GM19238 (cell line): ENCODE measurements around the gene ACP3.
"Not testable (repeated sequence)": the region's sequence is repeated elsewhere in the genome, so short reads cannot be mapped to it uniquely, and the experiment has no call there.

Source experiments
- DNase-seq: peaks from one replicate; pipeline ENCODE4 v3.0.0; 2011; ENCODE audit warnings: low spot score; ENCODE audit not compliant: insufficient read length

Gene ACP3, protein sequence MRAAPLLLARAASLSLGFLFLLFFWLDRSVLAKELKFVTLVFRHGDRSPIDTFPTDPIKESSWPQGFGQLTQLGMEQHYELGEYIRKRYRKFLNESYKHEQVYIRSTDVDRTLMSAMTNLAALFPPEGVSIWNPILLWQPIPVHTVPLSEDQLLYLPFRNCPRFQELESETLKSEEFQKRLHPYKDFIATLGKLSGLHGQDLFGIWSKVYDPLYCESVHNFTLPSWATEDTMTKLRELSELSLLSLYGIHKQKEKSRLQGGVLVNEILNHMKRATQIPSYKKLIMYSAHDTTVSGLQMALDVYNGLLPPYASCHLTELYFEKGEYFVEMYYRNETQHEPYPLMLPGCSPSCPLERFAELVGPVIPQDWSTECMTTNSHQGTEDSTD

DNA sequence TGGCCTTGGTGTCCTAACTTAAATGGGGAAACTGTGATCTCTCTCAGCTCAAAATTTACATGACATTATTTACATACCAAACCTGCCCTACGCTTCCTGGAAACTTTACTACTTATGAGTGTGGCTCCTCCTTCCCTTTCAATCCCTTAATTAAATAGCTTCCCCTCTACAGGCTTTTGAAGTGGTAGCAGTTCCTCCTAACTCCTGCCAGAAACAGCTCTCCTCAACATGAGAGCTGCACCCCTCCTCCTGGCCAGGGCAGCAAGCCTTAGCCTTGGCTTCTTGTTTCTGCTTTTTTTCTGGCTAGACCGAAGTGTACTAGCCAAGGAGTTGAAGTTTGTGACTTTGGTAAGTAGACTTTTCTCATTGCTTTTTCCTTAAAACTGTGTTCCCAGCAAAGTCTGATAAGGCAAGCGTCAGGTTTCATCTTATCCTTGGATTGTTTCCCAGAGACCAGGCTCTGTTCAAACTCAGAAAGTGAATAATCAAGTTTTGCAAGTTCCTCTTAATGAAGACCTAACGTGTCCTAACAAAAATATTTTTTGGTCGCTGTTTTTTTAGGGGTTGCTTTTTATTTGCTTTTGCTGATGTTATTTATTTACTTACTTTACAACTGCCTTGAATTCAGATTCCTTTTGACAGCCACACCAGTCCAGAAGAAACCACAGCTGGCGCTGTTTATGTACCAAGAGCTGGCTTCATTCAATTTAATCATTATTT is at the start of gene ACP3:
Gene ACP3, plus strand, starts transcription at position 179 of the 720 bp plus-strand sequence. Its CDS starts 50 bp downstream, at position 229.
- DNase-seq = no peak

DNA sequence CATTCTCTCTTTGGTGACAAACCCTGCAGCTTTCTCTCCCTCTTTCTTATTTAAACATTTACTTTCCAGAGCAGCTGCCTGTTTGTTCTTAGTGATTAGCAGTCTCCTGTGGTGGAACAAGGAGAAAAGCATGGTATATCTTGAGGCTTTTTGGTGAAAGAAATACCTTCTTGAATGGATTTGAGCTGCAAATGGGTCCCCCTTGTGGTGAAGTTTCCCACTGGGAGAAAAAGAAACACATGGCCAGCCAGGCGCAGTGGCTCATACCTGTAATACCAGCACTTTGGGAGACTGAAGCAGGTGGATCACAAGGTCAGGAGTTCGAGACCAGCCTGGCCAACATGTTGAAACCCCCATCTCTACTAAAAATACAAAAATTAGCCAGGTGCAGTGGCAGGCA is 48.3 kb upstream of the ACP3 start:
- no peak for DNase-seq

DNA sequence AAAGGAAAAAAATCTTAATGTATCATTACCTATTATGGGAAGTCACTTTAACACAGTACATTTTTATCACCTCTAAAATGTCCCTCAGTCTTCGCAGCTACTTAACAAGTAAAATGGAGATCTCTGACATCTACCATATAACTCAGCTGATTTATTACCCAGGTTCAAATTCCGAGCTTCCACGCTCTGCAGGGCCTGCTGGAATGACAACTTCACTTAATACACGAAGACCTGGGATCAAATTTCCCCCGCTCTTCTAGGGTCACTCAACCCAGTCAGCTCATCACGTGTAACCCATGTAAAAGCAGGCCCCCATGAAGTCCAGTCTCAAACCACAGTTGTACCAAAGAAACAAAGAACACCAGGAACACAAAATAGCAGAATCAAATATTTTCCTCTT is 44.2 kb upstream of the ACP3 start:
- DNase-seq = no peak

DNA sequence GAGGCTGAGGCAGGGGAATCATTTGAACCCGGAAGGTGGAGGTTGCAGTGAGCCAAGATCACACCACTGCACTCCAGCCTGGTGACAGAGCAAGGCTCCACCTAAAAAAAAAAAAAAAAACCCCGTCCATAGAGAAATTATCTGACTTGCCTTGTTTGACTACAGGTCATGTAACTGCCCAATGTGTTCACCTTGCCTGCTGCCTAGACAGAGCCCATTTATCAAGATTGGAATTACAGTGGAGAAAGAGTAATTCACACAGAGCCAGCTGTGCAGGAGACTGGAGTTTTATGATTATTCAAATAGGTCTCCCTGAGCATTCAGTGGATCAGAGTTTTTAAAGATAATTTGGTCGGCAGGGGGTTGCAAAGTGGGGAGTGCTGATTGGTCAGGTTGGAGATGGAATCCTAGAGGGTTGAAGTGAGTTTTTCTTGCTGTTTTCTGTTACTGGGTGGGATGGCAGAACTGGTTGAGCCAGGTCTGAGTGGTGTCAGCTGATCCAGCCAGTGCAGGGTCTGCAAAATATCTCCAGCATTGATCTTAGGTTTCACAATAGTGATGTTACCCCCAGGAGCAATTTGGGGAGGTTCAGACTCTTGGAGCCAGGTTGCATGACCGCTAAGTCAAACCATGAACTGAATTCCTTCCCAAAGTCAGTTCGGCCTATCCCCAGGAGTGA is 40.8 kb upstream of the ACP3 start:
- no peak for DNase-seq

DNA sequence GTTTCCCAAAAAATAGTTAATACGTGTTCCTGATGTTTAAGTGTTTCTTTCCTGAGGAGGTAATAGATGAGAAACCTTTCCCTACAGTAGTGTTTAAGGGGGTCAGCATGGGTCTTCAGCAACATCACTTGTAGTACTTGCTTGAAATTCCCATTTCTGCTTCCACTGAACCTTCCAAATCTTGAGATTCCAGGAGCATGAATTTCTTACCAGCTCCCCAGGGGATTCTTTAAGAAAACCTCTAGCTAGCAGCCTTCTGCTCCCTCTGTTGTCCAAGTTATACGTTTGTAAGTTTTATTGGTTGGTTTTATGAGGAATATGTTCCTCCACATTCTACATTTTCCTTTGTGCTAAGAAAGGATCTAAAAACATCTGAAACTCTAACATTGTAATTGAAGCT is 38.2 kb upstream of the ACP3 start:
- no peak for DNase-seq

DNA sequence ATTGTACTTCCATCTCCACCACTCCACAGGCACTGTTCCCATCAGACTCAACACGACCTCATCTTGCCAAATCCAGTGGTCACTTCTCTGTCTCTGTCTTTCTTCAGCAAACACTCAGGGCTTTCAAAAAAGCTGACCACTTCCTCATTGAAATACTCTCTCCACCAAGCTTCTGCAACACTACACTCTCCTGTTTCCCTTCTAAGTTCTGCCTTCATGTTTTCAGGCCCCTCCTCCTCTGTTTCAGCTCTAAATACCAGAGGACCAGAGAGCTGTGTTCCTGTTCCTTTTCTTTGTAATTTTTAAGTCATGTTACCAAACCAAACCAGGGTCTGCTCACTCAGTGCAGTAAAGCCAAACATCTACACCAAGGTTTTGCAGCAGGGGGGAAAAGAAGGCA is 33.8 kb upstream of the ACP3 start:
- DNase-seq = no peak

DNA sequence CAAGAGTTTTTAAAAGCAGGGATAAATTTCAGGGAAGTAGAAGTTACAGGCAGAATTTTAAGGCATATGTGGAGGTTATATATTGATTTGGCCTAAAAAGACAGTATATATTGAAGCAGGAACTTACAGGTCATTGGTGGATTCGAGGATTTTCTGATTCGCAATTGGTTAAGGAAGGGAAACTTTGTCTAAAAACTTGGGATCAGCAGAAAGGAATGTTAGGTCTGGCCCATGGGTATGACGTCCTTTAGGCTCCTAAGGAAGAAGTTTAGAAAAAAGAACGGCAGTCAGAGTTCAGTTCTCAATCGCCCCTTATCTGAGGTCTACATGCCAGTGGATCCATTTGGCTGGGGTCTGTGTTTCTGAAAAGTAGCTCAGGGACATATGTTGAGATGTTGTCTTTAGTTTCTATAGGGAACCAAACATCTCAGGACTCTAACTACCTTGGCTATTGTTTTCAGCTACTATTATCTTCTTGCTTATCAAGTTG is 33.2 kb upstream of the ACP3 start:
- DNase-seq = no peak

DNA sequence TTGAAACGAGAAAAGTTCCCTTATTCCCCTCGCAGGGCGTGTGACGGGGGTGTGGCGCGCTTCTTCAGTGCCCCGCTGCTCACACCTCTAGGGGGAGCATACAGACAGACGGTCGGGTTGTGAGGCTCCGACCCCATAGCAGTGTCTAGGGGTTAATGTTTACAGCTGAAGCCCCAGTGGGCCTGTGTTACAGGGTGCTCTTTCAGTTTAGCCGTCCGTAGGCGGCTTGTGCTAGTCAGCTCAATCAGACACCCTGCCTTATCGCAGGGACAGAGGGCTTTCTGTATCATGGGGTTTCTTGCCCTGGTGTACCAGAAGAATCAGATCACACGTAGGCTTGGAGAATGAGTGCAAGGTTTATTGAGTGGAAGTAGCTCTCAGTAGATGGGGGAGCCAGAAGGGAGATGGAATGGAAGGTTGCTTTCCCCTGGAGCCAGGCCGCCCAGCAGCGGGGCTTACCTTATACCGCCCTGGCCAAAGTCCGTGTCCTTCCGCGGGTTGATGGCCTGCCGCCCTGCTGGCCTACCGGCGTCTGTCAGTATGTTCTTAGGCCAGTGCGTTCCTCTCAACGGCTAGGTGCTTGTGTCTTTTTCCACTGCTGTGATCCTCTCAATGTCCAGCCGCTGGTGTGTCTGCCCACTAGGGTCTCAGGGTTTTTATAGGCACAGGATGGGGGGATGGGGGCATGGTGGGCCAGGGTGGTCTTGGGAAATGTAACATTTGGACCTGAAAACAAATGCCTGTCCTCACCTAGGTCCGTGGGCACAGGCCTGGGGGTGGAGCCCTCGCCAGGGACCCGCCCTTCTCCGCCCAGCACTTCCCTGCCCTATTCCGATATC is 32.2 kb upstream of the ACP3 start:
- DNase-seq = no peak

DNA sequence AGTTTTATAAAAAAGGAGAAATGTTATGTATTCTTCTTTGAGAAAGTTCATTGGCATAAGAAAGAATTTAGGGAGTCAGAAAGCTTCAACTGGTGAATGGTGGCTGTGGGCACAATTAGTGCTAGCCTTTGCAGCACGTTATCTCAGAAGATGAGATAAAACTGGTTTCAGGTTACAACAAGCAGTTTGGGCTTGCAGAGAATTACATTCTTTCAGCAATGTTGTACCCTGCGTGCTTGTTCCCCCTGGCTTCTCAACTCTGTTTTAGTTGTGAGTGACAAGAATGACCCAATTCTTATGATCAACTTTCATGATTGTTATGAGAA is 31.6 kb upstream of the ACP3 start:
- no peak for DNase-seq

DNA sequence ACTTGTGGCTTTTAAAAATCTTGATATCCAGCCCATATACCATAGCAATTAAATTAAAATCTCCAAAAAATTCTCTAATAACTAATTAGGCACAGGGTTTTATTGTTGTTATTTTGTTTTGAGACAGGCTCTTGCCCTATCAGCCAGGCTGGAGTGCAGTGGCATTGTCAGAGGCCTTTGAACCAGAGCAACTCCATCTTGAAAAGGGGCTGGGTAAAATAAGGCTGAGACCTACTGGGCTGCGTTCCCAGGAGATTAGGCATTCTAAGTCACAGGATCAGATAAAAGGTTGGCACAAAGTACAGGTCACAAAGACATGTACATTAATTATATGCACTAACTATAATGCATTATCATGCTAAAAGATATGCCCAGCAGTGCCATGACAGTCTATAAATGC is 31.2 kb upstream of the ACP3 start:
- no peak for DNase-seq

DNA sequence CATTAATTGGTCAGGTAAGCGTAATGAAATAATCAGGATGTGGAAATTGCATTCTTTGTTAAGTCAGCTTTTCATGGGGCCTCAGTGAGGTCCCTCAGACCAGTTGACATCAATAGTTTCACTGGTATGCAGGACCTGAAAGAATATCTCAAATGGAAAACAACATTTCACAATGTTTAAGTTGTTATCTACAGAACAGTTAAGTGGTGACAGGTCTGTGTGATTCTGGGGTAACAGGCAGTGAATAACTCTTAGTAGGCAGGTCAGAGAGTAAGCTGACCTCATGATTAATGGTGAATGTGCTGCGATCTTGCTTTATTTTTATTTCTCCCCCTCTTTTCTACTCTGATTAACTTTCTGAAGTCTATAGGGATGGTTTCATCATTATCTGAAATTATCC is 28.9 kb upstream of the ACP3 start:
- no peak for DNase-seq

DNA sequence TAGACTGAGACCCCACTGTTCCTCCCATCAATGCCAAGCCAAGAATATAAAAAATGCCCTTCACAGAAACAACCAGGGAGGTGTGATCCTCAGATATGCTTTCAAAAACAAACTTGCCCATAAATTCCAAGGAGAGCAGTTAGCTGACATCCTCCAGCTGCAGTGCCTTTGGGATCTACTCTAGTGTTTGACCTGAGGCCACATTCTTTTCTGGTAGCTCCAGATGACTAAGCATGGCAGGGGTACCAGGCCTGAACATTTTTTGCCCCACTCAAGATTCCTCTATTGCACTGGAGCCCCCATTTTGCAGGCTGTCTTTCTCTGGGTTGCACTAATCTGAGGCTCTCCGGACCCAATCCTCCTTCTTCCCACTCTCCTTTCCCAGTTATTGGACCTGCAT is 27.9 kb upstream of the ACP3 start:
- no peak for DNase-seq

DNA sequence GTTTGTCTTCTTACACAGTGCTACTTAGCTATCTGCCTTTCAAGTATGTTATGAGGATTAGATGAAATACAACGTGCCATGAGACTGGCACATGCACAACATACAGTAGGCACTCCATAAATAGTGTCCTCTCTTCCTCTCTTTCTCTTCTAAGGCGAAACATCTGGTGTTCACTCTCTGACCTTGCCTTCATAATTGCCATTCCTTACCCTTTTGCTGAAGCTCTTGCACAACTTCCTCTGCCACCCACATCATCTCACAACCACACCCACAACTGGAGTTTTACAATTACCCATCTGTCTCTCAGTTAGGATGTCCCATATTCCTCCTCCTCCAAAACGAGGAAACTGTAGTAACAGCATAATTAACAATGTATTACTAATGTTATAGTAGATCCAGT is 26.4 kb upstream of the ACP3 start:
- no peak for DNase-seq

DNA sequence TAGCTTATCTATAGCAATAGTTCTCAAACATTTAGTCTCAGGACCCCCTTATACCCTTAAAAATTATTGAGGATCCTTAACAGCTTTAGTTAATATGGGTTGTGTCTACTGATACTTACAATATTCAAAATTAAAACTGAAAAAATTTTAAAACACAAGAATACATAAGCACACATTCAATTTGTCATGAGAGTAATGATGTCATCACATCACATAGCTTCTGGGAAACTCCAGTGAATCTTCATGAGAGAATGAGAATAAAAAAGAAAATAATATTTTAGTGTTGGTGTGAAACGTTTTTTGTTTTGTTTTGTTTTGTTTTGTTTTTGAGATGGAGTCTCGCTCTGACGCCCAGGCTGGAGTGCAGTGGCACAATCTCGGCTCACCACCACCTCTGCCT is 25.2 kb upstream of the ACP3 start:
- no peak for DNase-seq

DNA sequence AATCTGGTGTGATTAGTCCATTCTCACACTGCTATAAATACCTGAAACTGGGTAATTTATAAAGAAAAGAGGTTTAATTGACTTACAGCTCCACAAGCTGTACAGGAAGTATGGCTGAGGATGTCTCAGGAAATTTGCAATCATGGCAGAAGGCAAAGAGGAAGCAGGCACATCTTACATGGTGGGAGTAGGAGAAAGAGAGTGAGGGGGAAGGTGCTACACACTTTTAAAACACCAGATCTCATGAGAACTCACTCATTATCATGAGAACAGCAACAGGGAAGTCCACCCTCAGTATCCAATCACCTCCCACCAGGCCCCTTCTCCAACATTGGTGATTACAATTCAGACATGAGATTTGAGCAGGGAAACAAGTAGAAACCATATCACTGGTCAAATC is 24.0 kb upstream of the ACP3 start:
- no peak for DNase-seq

DNA sequence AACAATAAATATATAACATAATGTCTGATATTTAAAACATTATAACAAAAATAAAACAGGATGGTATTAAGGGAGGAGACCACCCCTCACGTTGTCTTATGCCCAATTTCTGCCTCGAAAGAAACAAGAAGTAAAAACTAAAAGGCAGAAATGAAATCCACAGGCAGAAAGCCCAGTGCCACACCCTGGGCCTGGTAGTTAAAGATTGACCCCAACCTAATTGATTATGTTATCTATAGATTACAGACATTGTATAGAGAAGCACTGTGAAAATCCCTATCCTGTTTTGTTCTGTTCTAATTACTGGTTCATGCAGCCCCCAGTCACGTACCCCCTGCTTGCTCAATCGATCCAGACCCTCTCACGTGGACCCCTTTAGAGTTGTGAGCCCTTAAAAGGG is 22.3 kb upstream of the ACP3 start:
- DNase-seq = no peak

DNA sequence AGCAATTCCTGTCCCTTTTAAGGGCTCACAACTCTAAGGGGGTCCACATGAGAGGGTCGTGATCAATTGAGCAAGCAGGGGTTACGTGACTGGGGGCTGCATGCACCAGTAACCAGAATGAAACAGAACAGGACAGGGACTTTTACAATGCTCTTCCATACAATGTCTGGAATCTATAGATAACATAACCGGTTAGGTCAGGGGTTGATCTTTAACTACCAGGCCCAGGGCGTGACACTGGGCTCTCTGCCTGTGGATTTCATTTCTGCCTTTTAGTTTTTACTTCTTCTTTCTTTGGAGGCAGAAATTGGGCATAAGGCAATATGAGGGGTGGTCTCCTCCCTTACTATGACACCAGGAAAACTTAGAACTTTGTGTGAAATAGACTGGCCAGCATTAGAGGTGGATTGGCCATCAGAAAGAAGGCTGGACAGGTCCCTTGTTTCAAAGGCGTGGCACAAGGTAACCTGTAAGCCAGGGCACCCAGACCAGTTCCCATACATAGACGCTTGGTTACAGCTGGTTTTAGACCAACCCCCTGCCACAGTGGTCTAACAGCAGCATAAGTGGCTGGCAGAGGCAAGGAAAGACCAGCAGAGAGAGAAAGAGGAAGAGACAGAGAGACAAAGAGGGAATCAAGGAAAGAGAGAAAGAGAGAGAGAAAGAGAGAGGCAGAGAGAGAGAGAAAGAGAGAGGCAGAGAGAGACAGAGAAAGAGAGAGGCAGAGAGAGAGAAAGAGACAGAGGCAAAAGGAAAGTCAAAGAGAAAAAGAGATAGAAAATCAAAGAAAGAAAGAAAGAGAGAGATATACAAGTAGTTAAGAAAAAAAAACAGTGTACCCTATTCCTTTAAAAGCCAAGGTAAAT is 13.6 kb upstream of the ACP3 start:
- not testable (repeated sequence) for DNase-seq

DNA sequence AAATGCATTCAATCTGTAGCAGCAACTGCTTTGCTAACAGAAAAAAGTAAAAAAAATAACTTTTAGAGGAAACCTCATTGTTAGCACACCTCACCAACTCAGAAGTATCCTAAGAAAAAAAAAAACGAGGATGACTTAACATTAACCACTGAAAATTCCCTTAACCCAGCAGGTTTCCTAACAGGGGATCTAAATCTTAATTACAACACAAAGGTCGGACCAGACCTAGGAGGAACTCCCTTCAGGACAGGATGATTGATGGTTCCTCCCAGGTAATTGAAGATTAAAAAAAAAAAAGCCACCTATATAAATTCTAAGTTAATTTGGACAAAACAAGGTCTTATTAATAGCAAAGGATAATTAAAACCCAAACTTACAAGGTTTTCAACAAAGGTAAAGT is 12.9 kb upstream of the ACP3 start:
- DNase-seq = not testable (repeated sequence)

DNA sequence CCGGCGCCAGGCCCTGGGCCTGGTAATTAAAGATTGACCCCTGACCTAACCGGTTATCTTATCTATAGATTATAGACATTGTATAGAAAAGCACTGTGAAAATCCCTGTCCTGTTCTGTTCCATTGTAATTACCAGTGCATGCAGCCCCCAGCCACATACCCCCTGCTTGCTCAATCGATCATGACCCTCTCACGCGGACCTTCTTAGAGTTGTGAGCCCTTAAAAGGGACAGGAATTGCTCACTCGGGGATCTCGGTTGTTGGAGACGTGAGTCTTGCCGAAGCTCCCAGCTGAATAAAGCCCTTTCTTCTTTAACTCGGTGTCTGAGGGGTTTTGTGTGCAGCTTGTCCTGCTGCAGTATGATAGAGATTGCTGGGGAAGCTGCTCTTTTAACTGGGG is 7.2 kb upstream of the ACP3 start:
- not testable (repeated sequence) for DNase-seq

DNA sequence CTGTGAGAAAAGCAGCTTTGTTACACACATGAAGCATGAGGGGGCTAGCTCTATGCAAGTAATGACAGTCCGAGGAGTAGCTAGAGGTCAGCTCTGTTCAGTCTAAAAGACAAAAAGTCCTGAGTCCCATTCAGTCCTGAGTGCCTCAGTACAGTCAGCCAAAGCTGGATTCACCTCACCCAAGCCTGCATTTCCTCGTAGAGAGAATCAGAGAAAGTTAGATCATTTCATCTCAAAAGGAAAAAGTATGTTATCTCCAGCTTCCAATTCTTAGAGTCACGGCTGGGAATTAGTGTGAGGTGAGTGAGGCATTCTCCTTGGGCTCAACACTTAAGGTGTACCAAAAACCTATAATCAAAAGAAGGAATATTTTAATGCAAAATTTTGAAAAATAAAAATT is 5.9 kb upstream of the ACP3 start:
- no peak for DNase-seq

DNA sequence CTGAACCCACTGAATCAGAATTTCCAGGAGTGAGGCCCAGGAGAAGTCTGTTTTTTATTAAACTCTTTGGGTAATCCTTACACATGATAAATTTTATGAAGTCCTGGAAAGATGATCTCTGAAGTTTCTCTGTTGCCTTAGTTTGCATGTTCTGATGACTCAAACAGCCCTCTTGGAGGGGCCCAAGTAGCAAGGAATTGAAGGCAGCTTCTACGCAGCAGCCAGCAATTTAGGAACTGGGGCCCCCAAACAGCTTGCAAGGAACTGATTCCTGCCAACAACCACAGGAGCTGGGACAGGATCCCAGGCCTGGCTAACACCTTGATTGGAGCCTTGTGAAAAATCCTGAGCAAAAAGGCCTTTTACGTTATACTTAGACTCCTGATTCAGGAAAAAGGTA is 5.4 kb upstream of the ACP3 start:
- DNase-seq = no peak
